OCI-LY1 (cell line): ENCODE results near the gene SNX32.

Source experiments
- CTCF ChIP-seq: fragments of 200-600 bp; sonication (generic), shearing (Covaris generic); IDR thresholded peaks from 2 replicates; pipeline ENCODE4 v1.5.1; 2017; ENCODE audit warnings: mild to moderate bottlenecking, antibody characterized with exemption, low read length, moderate library complexity, mixed read lengths
- EZH2 ChIP-seq: fragments of 200-600 bp; sonication (generic), shearing (Covaris generic); IDR thresholded peaks from 2 replicates; pipeline ENCODE4 v1.8.0; 2017; ENCODE audit warnings: borderline replicate concordance, mixed run types, mild to moderate bottlenecking, antibody characterized with exemption, low read length, moderate library complexity, mixed read lengths

DNA sequence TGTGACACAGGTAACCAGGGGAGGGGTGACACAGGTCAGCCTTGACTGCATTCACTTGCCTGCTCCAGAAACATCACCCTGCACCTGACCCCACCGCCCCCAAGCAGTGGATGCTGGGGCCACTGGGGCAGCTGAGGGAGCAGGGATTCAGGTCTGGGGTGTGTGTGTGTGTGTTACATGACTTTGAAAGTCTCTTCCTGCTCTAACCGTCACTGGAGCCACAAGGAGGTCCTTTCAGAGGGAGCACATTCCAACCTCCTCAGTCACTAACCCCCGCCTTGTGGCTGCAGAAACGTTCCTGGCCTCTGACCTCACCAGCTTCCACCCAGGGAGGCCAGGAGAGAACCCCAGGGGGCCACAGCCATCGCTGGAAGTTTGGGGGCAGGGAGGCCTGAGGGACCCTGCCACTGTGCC is 69.3 kb downstream of the SNX32 start:
- TF ChIP-seq CTCF = no peak
- TF ChIP-seq EZH2 = no peak
